GM18508 (cell line): ENCODE data around the gene PRSS56.
A peak's percentile ranks its signal among the peaks of the same experiment; 100 is the strongest.

ENCODE experiments used
- ATAC-seq: cut with Tn5 transposase; IDR thresholded peaks from one replicate; pipeline ENCODE4 v1.9.1; 2021; ENCODE audit warnings: moderate number of reproducible peaks; ENCODE audit not compliant: insufficient read depth, unreplicated experiment

The PRSS56 gene

GRCh38 chr2:232538671-232539070 lies 18.5 kb downstream of the PRSS56 start:
- ATAC-seq, result no peak

GRCh38 chr2:232539298-232540231 lies 19.4 kb downstream of the PRSS56 start, which contains the start of gene CHRNG:
Gene CHRNG (plus strand): TSS chr2:232539692. CDS start chr2:232539748, 56 bp downstream.
- no peak for ATAC-seq

- ATAC-seq, result no peak
Observed at GRCh38 chr2:232540441-232541041, 20.4 kb downstream of the PRSS56 start.

- ATAC-seq, result no peak
Observed at GRCh38 chr2:232541195-232541960, 21.2 kb downstream of the PRSS56 start.

GRCh38 chr2:232541961-232542714 lies 21.9 kb downstream of the PRSS56 start:
- ATAC-seq, result no peak

GRCh38 chr2:232542715-232543467 lies 22.7 kb downstream of the PRSS56 start:
- ATAC-seq, result no peak

GRCh38 chr2:232543491-232543890 lies 23.3 kb downstream of the PRSS56 start:
- ATAC-seq, result no peak

GRCh38 chr2:232543928-232544631 lies 23.9 kb downstream of the PRSS56 start:
- no peak for ATAC-seq

- no peak for ATAC-seq
Observed at GRCh38 chr2:232544674-232545073, 24.5 kb downstream of the PRSS56 start.

- no peak for ATAC-seq
Observed at GRCh38 chr2:232545511-232546375, 25.6 kb downstream of the PRSS56 start.

GRCh38 chr2:232547991-232548390 lies 27.8 kb downstream of the PRSS56 start:
- no peak for ATAC-seq

- ATAC-seq, result no peak
Observed at GRCh38 chr2:232549655-232550353, 29.6 kb downstream of the PRSS56 start.

GRCh38 chr2:232550354-232551249 lies 30.4 kb downstream of the PRSS56 start, which contains the start of the genes EIF4E2 and TIGD1:
Gene EIF4E2 (plus strand): TSS chr2:232550689. CDS start chr2:232550725, 36 bp downstream.
Gene TIGD1 (minus strand): TSS chr2:232550557. CDS start chr2:232549882, 675 bp downstream.
- ATAC-seq, result peak; percentile 74

- no peak for ATAC-seq
Observed at GRCh38 chr2:232551250-232551638, 31.1 kb downstream of the PRSS56 start.

GRCh38 chr2:232551776-232552175 lies 31.6 kb downstream of the PRSS56 start:
- no peak for ATAC-seq

GRCh38 chr2:232556426-232556825 lies 36.2 kb downstream of the PRSS56 start:
- no peak for ATAC-seq
